HK-2 (cell line): Measurements from ENCODE around the gene PHF13.
"Not testable (repeated sequence)": the region's sequence is repeated elsewhere in the genome, so short reads cannot be mapped to it uniquely, and the experiment has no call there.

ENCODE experiments used
- DNase-seq: peaks from one replicate; pipeline ENCODE4 v3.0.0-alpha.2; 2018; ENCODE audit not compliant: unreplicated experiment

The PHF13 gene

DNA sequence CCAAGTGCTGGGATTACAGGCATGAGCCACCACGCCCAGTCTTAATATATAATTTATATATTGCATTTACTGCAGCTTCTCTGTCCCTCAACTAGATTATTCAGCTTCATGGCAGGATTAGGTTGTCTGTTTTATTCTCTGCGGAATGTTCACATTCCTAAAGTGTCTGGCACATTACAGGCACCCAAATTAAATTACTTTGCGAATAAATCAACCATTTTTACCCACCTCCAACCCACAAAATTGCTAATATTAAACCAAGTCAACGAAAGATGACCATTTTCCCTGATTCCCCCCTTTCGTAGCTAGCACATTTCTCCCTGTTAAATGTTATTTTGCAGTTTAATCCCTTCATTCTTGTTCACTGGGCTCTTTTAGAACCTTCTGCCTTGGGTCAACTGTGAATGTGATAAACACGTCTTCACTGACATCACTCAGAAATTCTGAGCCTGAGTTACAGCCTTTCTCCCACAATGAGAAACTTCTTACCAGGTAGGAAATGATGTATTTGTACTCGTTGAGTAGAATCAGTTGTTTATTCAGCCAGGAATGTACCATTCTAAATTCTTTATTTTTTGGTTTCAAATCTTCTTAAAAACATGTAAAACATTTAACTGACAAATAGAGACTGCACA is 47.0 kb downstream of the PHF13 start:
- DNase-seq, result no peak

DNA sequence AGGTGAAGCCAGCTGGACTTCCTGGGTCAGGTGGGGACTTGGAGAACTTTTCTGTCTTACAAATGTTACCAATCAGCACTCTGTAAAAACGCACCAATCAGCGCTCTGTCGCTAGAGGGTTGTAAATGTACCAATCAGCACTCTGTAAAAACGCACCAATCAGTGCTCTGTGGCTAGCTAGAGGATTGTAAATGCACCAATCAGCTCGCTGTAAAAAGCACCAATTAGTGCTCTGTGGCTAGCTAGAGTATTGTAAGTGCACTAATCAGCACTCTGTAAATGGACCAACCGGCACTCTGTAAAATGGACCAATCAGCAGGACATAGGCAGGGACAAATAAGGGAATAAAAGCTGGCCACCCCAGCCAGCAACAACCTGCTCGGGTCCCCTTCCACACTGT is 48.9 kb downstream of the PHF13 start:
- not testable (repeated sequence) for DNase-seq

DNA sequence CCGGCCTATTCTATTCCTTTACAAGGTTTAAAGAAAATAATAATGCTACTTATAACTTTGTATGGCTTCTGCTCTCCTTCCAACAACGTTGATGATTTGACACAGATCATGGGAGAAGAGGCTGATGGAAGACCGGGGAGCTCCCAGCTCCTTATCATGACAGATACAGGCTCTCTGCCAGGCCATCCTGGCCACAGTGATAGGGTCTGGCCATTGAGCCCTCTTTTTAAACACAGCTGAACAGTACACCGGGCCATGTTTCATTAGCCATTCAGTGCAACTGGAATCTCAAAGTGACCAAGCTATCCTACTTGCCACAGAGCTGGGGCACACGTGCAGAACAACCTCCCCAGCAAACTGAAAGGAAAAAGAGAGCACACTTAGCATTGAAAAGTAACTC is 53.2 kb downstream of the PHF13 start:
- no peak for DNase-seq

DNA sequence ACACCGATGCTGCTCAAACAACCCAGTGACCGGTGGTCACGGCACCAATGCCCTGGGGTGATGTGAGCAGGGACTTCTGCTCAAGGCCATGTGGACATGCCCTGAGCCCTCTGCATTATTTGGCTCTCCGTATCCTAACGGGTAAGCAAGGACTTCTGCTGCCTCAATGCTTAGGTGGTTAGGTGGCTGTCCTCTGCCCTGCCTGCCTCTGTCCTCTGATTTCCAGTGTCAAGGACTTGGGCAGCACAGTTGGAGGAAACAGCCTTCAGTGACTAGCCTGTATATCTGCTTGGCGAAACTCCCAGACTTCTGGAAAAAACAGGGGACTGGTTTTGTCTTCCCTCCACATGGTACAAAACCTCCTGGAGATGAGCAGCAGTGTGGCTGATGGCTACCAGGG is 53.6 kb downstream of the PHF13 start:
- no peak for DNase-seq

DNA sequence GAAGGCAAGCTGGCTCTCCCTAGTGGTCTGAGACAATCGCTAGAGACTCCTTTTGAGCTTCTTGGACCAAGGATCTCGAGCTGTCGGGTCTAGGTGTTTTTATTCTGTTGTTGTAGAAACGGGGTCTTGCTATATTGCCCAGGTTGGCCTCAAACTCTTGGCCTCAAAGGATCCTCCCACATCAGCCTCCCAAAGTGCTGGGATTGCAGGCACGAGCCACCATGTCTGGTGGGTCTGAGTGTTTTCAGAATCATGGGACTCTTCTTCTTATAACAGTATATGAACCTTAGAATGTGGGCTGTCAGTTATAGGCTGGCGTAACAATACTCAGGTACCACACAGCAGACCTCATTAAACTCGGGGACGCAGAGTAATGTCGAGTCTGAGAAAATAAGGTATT is 55.0 kb downstream of the PHF13 start:
- DNase-seq, result no peak

DNA sequence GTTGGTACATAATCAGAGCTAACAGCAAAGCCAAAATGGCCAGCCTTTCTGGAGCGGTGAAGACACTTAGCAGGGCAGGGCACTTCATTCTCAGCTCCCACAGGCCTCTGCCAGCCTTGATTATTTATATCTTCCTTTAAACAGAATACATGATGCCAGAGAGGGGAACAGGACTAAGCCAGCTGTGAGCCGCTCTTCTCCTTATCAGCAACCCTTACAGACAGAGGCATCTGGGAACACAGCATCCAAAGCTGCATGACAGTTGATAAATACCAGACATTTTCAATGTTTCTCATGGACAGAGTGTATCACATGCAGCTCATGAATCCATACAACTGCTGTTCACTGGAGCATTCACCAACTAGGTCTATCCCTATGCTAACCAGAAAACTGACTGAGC is 59.0 kb downstream of the PHF13 start:
- no peak for DNase-seq
